ENCODE results near the gene PLXND1. TPM values are rescaled to one million over a fixed set of nuclear protein-coding genes. Genes with fewer than 3 reads are reported as not detected.

PLXND1 gene
- total RNA-seq, 1 donor, result 38.7 TPM

DNA sequence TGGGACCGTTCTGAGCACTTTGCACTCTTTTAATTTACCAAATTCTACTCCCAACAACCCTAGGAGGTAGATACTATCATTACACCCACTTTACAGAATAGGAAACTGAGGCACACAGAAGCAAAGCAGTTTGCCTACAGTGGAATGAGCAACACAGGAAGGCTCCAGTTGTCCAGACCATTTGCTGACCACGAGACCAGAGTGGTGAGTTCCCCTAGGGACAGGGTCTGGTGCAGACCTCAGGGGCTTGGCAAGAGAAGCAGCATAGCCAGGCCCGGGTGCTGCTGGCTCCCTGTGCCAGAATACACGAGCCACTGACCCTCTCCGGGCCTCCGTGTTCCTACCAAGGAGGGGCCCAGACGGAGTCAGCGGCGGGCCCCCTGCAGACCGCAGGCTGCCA is 26.5 kb downstream of the PLXND1 start:
- Histone ChIP-seq H3K9me3 (ENCODE audit: low read depth, low read length) (no peaks in the 10 kb centered on the region), H3K4me1 (ENCODE audit: insufficient read depth, low read length) (peaks cover 47% of the 10 kb centered on the region), H3K4me3 (ENCODE audit: low read length) (no peak overlapping the region), H3K27me3 (ENCODE audit: insufficient read depth, low read length) (no peaks in the 10 kb centered on the region)

DNA sequence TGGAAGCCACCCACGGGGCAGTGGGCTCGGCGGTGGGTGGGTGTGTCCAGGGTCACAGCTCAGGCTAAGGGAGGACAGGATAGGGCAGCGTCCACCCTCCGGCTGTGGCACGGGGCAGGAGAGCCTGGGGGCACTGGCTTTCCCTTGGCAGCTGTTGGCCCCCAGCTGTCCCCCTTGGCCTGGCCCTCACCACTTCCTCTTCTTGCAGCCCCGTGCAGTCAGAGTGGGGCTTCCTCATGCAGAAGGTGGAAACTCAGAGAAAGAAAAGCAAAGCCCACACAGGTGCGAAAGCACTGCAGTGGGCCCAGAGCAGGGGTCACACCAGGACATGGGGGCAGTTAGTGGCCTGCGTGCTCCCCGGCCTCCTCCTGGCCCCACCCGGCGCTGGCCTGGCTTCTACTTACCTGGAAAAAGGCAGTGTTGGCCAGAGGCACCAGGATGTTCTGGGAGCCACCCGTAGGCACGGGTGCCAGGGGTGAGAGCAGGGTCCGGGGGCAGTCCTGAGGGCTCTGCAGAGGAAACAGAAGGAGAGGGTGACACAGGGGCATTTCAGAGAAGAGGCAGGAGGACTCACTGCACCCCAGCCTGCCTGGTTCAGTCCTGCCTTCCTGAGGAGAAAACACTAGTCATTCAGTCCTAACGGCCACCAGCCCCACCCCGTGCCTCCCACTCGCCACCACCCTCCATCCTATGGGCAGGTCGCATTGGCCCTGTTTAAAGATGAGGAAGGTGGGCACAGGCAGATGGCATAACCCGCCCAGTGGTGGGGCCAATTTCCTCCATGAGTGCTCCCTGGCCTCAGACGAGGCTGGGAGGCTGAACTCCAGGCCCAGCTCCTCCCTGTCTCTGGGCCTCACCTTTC is 28.3 kb downstream of the PLXND1 start:
- Histone ChIP-seq H3K4me1 (ENCODE audit: insufficient read depth, low read length) (peaks cover 47% of the 10 kb centered on the region), H3K27me3 (ENCODE audit: insufficient read depth, low read length) (no peaks in the 10 kb centered on the region), H3K4me3 (ENCODE audit: low read length) (no peak overlapping the region), H3K9me3 (ENCODE audit: low read depth, low read length) (no peaks in the 10 kb centered on the region)

DNA sequence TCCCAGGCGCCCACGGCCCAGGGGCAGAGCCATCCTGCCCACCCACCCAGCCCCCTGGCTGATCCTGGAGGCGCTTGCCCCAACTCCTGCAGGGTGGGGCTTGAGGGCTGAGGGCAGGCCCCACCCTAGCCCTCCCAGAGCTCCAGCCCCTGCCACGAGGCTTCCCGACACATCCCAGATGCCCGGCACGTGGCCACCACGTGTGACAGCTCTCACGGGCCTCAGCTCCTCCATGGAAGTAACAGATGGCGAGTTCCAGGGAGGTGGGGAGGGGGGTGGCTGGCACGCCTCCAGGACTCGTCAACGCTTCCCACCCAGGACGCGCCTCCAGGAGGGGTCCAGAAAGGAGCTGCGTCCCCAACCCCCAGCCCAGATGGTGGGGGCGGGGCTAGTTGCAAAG is 29.1 kb downstream of the PLXND1 start:
- H3K27me3 ChIP-seq (ENCODE audit: insufficient read depth, low read length), result no peaks in the 10 kb centered on the region
- no peaks in the 10 kb centered on the region for H3K9me3 ChIP-seq (ENCODE audit: low read depth, low read length)
- H3K4me3 ChIP-seq (ENCODE audit: low read length), result no peak overlapping the region
- H3K4me1 ChIP-seq (ENCODE audit: insufficient read depth, low read length), result peaks cover 47% of the 10 kb centered on the region

DNA sequence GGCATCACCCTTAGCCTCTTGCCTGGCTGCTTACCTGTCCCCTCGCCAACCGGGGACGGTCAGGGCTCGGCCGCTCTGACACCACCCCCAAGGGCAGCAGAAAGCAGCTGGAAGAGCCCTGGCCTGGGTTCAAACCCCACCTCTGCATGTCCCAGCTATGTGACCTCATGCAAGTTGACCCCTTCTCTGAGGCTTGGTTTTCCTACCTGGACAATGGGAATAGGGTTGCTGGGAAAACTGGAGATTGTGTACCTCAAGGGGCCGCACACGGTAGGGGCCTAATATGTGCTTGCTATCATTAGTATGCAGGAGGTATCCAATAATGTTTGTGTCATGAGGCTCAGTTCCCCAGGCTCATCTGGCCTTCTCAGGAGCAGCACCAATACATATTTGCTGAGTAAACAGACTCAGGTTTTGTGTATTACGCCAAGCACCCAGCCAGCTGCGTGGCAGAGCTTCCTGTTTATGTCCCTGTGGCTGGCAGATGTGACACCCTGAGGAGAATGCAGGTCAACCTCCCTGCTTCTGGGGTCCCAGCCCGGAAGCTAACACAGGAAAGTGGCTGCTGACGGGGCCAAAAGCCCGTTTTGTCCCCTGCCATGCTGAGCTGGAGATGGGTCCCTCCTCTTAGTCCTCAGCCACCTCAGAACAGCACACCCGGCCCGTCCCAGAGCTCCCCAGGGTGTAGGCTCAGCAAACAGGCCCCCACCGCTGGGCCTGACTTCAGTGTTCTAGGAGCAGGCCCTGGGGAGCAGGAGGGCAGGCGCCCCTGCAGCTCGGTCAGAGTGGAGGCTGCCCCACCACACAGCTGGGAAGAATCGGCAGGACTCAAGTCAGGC is 29.7 kb downstream of the PLXND1 start:
- Histone ChIP-seq H3K27me3 (ENCODE audit: insufficient read depth, low read length) (no peaks in the 10 kb centered on the region), H3K9me3 (ENCODE audit: low read depth, low read length) (no peaks in the 10 kb centered on the region), H3K4me3 (ENCODE audit: low read length) (no peak overlapping the region), H3K4me1 (ENCODE audit: insufficient read depth, low read length) (peaks cover 47% of the 10 kb centered on the region)

DNA sequence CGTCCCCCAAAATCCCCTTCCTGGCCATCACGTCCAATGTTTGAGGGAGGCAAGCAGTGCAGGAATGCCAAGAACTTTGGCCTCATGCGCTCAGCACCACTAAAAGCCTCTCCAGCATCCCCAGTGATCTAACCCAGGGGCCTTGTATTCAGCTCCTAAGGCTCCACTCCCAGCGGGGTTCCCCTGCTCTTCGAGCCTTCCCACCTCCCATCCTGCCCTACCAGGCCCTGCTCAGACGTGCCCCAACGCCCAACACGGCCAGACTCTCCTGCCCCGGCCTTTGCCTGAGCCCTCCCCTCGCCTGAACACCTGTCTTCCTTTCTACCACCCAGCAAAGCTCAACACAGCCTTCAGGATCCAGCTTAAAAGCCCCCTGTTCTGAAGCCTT is 30.5 kb downstream of the PLXND1 start:
- no peaks in the 10 kb centered on the region for H3K27me3 ChIP-seq (ENCODE audit: insufficient read depth, low read length)
- H3K4me1 ChIP-seq (ENCODE audit: insufficient read depth, low read length), result peaks cover 47% of the 10 kb centered on the region
- H3K4me3 ChIP-seq (ENCODE audit: low read length), result no peak overlapping the region
- no peaks in the 10 kb centered on the region for H3K9me3 ChIP-seq (ENCODE audit: low read depth, low read length)

DNA sequence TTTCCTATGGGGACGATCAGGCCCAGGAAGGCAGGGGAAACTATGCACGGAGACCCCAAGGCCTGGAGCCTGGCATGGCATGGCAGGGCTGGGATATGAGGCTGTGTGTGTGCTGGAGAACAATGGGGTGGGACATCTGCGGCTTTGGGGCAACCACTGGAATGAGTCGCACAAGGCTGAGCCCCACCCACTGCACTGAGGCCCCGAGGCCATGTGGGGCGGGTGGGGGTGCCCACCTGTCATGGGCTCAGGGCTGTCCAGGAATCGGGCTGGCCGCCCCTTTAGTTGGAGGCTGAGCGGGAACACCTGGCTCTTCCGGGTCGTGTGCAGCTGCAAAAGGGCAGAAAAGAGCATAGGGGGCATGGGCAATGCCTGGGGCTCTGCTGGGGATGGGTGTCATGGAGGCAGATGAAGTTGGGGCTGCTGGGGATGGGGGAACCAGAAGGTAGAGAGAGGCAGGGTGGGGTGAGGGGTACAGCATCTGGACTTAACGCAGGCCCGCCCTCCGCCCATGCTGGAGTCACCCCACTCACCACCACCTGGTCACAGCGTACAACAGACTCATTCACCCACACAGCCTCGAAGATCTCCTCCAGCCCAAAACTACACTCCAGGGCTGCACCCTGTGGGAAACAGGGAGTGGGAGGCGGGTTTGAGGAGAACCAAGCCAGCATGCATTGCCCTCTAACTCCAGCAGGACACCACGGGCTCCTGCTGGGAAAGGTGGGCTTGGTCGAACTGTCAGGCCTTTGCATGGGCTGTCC is 31.1 kb downstream of the PLXND1 start:
- Histone ChIP-seq H3K27me3 (ENCODE audit: insufficient read depth, low read length) (no peaks in the 10 kb centered on the region), H3K4me1 (ENCODE audit: insufficient read depth, low read length) (peaks cover 47% of the 10 kb centered on the region), H3K9me3 (ENCODE audit: low read depth, low read length) (no peaks in the 10 kb centered on the region), H3K4me3 (ENCODE audit: low read length) (no peak overlapping the region)

DNA sequence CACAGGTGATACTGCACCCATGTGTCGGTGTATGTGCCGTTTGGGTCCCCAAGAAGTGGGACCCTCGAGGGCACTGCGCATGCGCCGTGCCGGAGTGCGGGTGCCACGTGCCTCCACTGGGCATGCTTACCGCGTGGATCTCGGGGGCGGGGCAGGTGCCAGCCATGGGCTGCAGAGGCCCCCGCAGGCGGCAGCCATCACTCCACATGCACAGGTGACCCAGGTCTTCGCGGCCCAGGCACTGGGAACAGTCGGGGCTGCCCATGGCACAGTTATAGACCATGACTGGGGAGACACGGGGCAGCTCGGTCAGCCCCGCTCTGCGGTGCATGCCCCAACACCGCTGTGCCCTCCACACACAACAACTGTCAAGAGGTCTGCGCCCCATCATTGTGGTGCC is 32.3 kb downstream of the PLXND1 start:
- no peaks in the 10 kb centered on the region for H3K9me3 ChIP-seq (ENCODE audit: low read depth, low read length)
- no peak overlapping the region for H3K4me3 ChIP-seq (ENCODE audit: low read length)
- no peaks in the 10 kb centered on the region for H3K27me3 ChIP-seq (ENCODE audit: insufficient read depth, low read length)
- H3K4me1 ChIP-seq (ENCODE audit: insufficient read depth, low read length), result peaks cover 42% of the 10 kb centered on the region

DNA sequence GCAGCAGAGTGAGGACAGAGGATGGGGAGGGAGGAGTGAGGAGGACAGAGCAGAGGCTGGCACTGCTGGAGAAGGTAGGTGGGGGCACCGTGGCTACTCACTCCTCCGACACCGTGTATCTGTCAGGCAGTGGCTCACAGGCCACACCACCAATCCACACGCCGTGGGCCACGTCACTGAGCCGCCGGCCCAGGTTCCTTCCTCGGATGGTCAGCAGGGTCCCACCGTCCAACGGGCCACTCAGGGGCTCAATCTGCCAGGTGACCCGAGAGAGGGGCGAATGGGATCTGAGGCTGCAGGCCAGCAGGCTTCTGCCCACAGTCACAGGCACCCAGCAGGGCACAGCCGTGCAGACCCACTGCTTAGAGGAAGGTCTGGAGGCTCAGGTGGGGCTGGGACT is 33.0 kb downstream of the PLXND1 start:
- Histone ChIP-seq H3K4me3 (ENCODE audit: low read length) (no peak overlapping the region), H3K27me3 (ENCODE audit: insufficient read depth, low read length) (no peaks in the 10 kb centered on the region), H3K4me1 (ENCODE audit: insufficient read depth, low read length) (peaks cover 35% of the 10 kb centered on the region), H3K9me3 (ENCODE audit: low read depth, low read length) (no peaks in the 10 kb centered on the region)

DNA sequence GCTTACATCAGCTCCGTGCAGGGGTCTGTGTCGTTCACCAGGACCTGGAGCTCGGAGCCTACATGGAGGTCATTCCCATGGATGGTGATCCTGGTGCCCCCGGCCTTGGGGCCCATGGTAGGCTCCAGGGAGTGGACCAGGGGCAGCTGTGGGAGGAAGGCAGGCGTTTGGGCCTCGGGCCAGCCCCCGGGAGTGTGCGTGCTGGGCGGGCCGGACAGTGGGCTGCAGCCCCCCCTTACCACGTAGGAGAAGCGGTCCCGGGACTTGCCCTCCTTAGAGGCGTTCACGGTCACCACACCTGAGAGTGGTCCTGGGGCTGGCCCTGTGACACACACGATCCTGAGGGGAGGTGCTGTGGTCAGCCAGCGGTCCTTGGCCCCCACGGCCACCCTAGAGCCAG is 33.9 kb downstream of the PLXND1 start:
- peaks cover 27% of the 10 kb centered on the region for H3K4me1 ChIP-seq (ENCODE audit: insufficient read depth, low read length)
- H3K27me3 ChIP-seq (ENCODE audit: insufficient read depth, low read length), result no peaks in the 10 kb centered on the region
- no peak overlapping the region for H3K4me3 ChIP-seq (ENCODE audit: low read length)
- H3K9me3 ChIP-seq (ENCODE audit: low read depth, low read length), result no peaks in the 10 kb centered on the region

DNA sequence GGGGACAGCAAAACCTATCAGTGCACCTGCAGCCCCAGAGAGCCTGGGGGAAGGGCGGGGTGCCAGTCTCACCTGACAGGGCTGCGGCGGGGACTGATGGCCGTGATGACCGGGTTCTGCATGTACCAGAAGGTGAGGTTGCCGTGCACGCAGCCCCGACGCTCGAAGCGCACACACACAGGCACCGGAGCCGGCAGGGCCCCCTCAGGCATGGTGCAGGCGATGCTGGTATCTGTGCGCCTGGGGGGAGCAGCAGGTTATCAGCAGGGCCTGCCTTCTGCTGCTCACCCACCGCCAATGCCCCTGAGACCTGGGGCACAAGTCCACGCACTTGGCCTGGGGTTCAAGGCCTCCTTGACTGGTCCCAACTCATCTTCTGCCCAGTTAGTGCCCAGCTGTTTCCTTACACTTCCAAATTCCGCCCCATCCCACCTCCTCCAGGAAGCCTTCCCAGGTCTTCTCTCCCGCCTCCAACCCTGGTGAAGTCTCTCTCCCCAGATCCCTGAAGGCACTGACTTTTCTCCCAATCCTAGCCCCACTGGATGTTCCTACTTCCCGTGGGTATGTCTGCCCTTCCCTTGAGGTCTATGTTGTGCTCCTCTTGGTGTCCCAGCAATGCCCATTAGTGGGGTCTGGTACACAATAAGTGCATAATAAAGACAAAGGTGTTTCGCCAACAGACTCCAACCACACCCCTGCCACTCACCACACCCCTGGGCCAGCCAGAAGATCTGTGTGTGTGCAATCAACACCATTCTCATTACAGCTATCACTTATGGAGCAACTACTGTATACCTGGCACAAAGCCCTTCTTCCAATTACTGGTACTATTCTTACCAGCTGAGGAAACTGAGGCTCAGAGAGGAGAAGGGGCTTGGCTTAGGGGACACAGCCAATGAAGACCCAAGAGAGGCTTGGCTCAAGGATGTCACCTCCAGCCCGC is 34.6 kb downstream of the PLXND1 start:
- H3K4me1 ChIP-seq (ENCODE audit: insufficient read depth, low read length), result peaks cover 24% of the 10 kb centered on the region
- H3K27me3 ChIP-seq (ENCODE audit: insufficient read depth, low read length), result no peaks in the 10 kb centered on the region
- H3K4me3 ChIP-seq (ENCODE audit: low read length), result no peak overlapping the region
- H3K9me3 ChIP-seq (ENCODE audit: low read depth, low read length), result no peaks in the 10 kb centered on the region

DNA sequence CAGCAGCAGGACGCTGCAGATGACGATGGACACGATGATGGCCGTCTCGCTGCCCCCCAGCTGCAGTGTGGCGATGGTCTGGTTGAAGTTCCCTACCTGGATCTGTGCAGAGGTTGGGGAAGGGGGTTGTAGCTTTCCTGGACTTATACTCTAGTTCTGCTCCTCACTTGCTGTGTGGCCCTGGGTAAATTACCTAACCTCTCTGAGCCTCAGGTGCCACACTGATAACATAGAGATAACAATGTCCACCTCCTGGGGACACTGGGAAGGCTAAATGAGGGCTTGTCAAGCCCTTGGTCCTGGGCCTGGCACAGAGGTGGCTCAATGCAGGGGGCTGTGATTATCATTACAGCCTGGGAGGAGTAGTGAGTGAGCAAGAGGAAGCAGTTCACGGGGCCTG is 36.6 kb downstream of the PLXND1 start:
- Histone ChIP-seq H3K9me3 (ENCODE audit: low read depth, low read length) (no peaks in the 10 kb centered on the region), H3K4me3 (ENCODE audit: low read length) (no peak overlapping the region), H3K4me1 (ENCODE audit: insufficient read depth, low read length) (peaks cover 6% of the 10 kb centered on the region), H3K27me3 (ENCODE audit: insufficient read depth, low read length) (no peaks in the 10 kb centered on the region)

DNA sequence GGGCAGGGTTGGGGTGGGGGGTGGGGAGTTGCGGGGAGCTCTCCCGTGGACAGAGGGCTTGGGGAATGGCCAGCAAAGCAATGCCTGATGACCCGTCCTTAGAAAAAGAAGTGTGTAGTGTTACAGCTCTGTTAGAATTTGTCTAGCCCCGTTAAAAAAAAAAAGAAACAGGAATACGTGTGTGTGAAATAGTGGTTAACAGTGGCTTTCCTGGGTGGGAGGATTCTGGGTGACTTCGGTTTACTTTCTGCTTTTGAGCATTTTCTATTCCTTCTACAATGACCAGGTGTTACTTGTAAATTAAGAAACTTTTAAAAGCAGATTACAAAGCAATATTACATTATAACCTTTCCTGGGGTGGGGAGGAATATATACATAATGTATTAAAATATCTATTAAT is 38.5 kb downstream of the PLXND1 start:
- H3K4me1 ChIP-seq (ENCODE audit: insufficient read depth, low read length), result peaks cover 6% of the 10 kb centered on the region
- no peaks in the 10 kb centered on the region for H3K9me3 ChIP-seq (ENCODE audit: low read depth, low read length)
- H3K27me3 ChIP-seq (ENCODE audit: insufficient read depth, low read length), result no peaks in the 10 kb centered on the region
- no peak overlapping the region for H3K4me3 ChIP-seq (ENCODE audit: low read length)

DNA sequence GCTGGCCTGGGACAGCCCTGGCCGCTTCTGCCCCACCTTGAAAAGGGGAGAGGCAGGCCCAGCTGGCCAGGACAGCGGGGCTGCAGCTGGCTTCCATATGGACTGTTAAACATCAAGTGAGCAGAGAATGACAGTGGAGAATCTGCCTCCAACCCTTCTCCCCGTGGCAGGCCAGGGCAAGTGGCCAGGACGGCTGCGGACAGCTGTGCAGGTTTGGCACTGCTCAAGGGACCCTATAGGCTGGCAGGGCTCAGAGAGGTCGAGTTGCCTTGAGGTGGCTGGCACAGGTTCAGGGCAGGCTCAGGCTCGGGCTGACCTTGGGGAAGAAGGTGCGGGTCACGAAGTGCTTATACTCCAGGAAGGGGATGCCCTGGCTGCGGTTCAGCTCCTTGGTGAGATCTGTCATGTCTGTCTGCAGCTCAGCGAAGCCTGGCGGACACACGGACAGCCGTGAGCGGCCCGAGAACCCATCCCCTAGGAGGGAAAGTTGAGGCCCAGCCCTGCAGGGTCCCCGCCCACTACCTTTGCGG is 39.2 kb downstream of the PLXND1 start:
- no peaks in the 10 kb centered on the region for H3K27me3 ChIP-seq (ENCODE audit: insufficient read depth, low read length)
- peaks cover 6% of the 10 kb centered on the region for H3K4me1 ChIP-seq (ENCODE audit: insufficient read depth, low read length)
- H3K9me3 ChIP-seq (ENCODE audit: low read depth, low read length), result no peaks in the 10 kb centered on the region
- H3K4me3 ChIP-seq (ENCODE audit: low read length), result no peak overlapping the region

DNA sequence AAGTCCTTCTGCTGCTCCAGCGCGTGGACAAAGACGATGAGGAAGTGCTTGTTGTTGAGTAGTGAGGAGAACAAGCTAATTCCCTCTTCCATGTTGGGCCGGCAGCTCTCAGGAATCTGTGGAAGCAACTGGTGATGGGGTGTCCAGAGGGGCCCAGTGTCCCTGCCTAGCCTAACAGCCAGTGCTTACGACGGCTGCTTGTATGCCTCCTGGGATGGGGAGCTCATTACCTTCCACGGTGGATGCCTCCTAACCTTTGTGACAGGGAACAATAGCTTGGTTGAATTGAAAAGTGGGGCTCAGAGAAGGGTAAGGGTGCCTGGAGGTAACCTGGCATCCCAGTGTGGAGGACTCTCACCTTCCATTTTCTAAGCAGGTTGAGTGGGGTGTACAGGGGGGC is 40.6 kb downstream of the PLXND1 start:
- Histone ChIP-seq H3K4me1 (ENCODE audit: insufficient read depth, low read length) (peaks cover 6% of the 10 kb centered on the region), H3K9me3 (ENCODE audit: low read depth, low read length) (no peaks in the 10 kb centered on the region), H3K27me3 (ENCODE audit: insufficient read depth, low read length) (no peaks in the 10 kb centered on the region), H3K4me3 (ENCODE audit: low read length) (no peak overlapping the region)

Measured in mononuclear cell (primary cell).